SH-SY5Y (cell line): Measurements from ENCODE around the gene RAMP1.

Source experiments
- GATA2 ChIP-seq: IDR thresholded peaks from 2 replicates; pipeline ENCODE4 v1.6.1; 2011; ENCODE audit warnings: mild to moderate bottlenecking, low read depth, low read length
- GATA3 ChIP-seq: IDR thresholded peaks from 2 replicates; pipeline ENCODE4 v1.6.1; 2011; ENCODE audit warnings: low read depth, mild to moderate bottlenecking, low read length, moderate library complexity

Gene RAMP1

GRCh38 chr2:237894396-237894979 is 35.1 kb downstream of the RAMP1 start:
- no peak for TF ChIP-seq GATA3
- TF ChIP-seq GATA2: no peak

DNA sequence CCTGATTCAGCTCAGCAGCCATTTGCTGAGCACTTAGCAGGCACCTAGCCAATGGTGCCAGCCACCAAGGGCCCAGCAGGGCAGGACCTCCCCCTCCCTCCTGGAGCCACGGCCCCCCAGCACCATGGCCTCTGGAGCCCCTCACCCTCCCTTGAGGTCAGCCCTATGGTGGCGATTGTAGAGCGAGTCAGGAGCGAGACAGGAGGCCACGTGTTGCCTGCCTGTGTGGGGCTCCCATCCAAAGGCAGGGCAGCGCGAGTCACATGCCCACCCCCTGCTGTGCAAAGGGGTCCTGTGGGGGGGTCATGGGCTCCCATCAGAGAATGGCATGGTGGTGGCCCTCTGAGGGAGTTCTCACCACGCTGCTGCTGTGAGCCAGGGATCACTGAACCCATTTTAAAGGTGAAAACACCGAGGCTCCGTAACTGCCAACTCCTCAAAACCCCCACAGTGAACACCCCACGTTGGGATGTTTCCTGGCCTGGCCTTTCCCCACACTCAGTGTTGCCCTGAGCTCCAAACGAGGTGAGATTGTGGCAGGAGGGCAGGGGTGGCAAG is 35.6 kb downstream of the RAMP1 start:
- TF ChIP-seq GATA2: no peak
- TF ChIP-seq GATA3: no peak

GRCh38 chr2:237895544-237896506 is 36.4 kb downstream of the RAMP1 start:
- TF ChIP-seq GATA2 (no peak), GATA3 (no peak)

- no peak for TF ChIP-seq GATA2
- TF ChIP-seq GATA3: no peak
Observed at GRCh38 chr2:237896507-237896892, 37.1 kb downstream of the RAMP1 start.

DNA sequence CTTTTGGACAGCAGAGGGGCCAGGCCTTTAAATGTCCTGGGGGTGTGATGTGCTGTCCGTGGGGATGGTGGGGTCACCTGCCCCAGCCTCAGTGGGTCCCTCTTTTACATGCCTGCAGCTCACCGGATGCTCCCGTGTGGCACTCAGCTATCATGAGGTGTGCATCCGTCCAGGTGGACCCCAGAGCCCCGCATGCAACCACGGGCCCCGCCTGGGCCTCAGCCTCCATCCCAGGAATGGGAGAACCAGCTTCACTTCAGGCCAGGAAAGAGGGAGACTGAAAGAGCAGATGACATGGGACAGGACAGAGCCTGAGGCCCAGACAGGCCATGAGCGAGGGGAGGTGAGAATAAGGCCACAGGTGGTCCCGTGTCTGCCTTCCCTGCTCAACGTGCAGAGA is 37.5 kb downstream of the RAMP1 start:
- TF ChIP-seq GATA2: no peak
- TF ChIP-seq GATA3: no peak

DNA sequence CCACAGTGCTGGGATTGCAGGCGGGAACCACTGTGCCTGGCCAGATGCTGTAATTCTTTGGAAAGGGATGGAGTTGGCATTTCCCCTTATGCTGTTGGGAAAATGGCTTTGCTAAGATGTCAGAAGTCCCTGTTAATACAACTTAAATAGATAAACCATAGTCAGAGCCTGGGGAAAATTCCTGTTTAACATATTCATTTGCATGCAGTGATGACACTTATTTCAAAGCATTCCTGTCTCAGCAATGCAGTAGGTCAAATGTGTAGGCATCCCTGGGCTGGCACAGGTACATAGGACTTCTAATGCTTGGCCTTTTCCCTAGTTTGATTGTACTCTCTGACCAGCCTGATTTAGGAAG is 38.6 kb downstream of the RAMP1 start:
- TF ChIP-seq GATA3 (no peak), GATA2 (no peak)

DNA sequence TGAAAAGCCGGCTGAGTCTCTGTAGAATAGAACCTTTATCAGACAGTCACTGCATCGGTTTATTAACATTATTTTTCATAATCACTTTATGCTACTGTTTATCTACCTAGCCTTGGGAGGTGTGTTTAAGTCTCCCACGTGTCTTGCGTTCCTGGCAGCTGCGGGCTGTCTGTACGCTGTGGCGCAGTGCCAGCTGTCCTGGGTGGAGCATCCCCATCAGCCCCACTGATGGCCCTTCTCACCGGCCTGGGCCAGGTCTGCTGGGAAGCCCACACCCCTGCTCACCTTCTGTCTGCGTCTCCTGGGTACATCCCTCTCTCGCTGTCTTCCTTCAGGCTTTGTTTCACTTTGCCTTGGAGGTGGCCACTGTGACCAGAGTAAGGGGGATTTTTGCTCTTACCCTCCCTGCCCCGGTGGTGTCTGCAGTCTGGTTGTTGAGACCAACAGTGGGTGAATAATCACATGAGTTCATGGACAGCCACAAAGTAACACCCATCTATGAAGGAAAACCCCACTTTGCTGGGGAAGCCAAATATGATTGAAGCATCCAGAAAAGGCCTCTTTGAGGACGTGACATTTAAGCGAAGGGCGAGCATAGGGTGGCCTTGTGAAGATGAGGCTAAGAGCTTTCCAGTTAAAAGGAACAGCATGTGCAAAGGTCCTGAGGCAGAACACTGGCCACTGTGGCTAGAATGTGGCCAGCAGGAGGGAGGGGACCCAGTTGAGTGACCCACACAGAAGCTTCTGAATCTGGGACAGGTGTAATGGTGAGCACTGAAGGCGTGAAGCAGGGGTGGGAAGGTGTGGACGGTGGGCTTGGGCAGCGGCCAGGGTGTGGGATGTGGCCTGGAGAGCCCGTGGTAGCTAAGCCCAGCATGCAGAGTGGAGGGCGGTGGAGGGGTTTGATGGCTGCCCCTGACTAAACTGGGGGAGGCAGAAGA is 41.7 kb downstream of the RAMP1 start:
- no peak for TF ChIP-seq GATA2
- no peak for TF ChIP-seq GATA3

GRCh38 chr2:237901932-237902850 is 42.8 kb downstream of the RAMP1 start:
- no peak for TF ChIP-seq GATA2
- TF ChIP-seq GATA3: no peak

DNA sequence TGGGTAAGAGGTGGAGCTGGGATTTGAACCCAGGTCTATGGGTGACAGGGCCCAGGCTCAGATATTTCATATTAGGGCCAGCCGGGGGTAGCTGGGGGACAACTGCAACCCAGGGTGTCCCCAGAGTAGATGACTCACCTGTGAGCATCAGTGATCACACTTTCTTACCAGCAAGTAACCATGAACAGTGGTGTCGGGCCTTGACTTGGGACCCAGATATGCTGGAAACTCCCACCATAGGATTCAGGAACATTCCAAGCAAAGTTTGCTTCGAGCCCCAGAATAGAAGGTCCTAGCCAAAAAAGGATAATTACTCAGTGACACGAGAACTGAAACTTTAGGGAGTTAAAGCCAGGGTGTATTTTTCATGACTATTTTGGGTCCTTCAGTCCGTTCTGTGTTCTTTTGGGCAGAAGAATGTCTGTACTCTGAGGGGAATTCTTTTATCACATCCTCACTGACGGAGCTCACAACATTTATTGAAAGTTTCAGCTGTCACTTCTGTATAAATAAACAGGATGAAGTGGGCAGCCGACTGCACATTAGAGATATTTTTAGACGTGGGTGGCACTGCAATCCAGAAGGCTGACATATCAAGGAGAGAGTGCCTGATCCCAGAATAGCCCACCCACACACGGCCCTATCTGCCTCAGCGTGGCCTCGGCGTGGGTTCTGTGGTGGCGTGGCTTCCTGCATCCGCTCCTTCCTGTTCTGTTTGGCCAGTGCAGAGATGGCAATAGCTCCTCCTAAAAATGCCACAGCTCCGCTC is 45.6 kb downstream of the RAMP1 start:
- no peak for TF ChIP-seq GATA3
- TF ChIP-seq GATA2: no peak

DNA sequence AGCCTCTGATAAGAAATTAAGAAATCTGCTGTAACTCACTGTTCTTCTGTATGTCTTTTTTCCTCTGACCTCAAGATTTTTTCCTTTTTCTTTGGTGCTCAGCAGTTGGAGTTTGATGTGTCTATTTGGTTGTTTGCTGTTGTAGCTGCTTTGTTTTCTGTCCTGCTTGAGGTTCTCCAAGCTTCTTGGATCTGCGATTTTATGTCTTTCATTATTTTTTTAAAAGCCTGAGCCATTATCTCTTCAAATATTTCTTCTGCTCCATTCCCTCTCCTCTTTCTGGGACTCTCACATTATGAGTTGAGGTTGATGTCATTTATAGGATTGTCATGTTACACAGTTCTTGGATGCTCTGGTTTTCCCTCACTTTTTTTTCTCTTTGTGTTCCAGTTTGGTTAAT is 47.7 kb downstream of the RAMP1 start:
- TF ChIP-seq GATA3 (no peak), GATA2 (no peak)

DNA sequence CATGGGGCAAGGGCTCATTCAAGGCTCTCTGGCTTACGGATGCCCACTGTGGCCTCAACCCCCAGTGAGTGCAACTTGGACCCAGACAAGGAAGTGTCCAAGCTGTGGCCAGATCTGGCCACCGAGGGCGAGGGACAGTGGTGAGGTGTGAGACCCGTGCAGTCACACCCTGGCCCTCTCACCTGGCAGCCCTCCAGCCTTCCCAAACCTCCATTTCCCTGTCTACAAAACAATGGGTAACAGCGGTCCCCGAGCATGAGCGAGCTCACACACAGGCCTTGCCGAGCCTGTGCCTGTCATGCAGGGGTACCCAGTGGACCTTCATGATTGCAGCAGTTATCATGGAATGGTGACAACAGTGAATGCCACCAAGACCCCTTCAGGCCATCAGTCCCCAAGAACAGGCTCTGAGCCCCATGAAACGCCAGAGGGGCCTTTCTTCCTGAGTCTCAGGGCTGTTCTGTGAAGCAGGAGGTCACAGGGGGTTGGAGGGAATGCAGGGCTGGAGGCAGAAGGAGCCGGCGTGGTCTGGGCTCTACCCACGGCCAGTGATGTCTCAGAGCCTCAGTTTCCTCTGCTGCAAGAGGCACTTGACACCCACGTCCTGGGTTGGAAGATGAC is 49.8 kb downstream of the RAMP1 start:
- TF ChIP-seq GATA3 (no peak), GATA2 (no peak)
